PC-9 (cell line): ENCODE measurements around the gene PLIN4. TPM values are rescaled to one million over a fixed set of nuclear protein-coding genes. Genes with fewer than 3 reads are reported as not detected.

Experiments
- BruUV-seq: library from RNA; stranded (reverse); fragments of 400-500 nt; replicated peaks from 2 replicates; lab custom pipeline; 2021; lab: Mats Ljungman, UMichigan
- CTCF ChIA-PET: fragments of 300-600 bp; sonication (Branson Sonifier 250); formaldehyde crosslinking; loops from one replicate; lab custom pipeline; 2022; ENCODE audit warnings: antibody characterized with exemption; lab: Charles Lee
- POLR2A ChIA-PET: fragments of 300-600 bp; sonication (Branson Sonifier 250); formaldehyde crosslinking; loops from one replicate; lab custom pipeline; 2022; ENCODE audit warnings: antibody characterized with exemption; ENCODE audit not compliant: unreplicated experiment; lab: Charles Lee
- DNase-seq, 2 experiments: peaks; one replicate each; pipeline versions ENCODE4 v3.0.0 to v3.0.0-alpha.2; 2015 to 2022; ENCODE audit warnings: mixed read lengths in 1 of 2
- H2AFZ ChIP-seq: fragments of 200-600 bp; sonication (generic); 2 replicates; pipeline ENCODE4 v1.8.1; 2017; ENCODE audit warnings: antibody characterized with exemption
- H3F3A ChIP-seq: fragments of 200-600 bp; sonication (generic); 2 replicates; pipeline ENCODE4 v1.8.1; 2017; ENCODE audit warnings: antibody characterized with exemption, mild to moderate bottlenecking, low read depth; ENCODE audit not compliant: insufficient read depth
- H3K27ac ChIP-seq: fragments of 200-600 bp; sonication (generic); 2 replicates; pipeline ENCODE4 v1.6.1; 2016; ENCODE audit warnings: mixed run types
- H3K27me3 ChIP-seq: fragments of 200-600 bp; sonication (generic); 2 replicates; pipeline ENCODE4 v1.6.1; 2016; ENCODE audit warnings: low read depth, mixed run types; ENCODE audit not compliant: insufficient read depth
- H3K36me3 ChIP-seq: fragments of 200-600 bp; sonication (generic); 2 replicates; pipeline ENCODE4 v1.6.1; 2016; ENCODE audit warnings: low read depth, mixed run types
- H3K4me1 ChIP-seq: fragments of 200-600 bp; sonication (generic); replicated peaks from 2 replicates; pipeline ENCODE4 v1.6.1; 2016; ENCODE audit warnings: mixed run types; ENCODE audit not compliant: insufficient read depth
- H3K4me2 ChIP-seq: fragments of 200-600 bp; sonication (generic); 2 replicates; pipeline ENCODE4 v1.6.1; 2017; ENCODE audit warnings: mixed run types
- H3K4me3 ChIP-seq: fragments of 200-600 bp; sonication (generic); 2 replicates; pipeline ENCODE4 v1.6.1; 2016; ENCODE audit warnings: mixed run types
- H3K79me2 ChIP-seq: fragments of 200-600 bp; sonication (generic); 2 replicates; pipeline ENCODE4 v1.6.1; 2017; ENCODE audit warnings: low read depth, mixed run types
- H3K9me2 ChIP-seq: fragments of 200-600 bp; sonication (generic); 2 replicates; pipeline ENCODE4 v1.8.1; 2017; ENCODE audit warnings: mild to moderate bottlenecking; ENCODE audit not compliant: insufficient read depth
- H3K9me3 ChIP-seq: fragments of 200-600 bp; sonication (generic); 2 replicates; pipeline ENCODE4 v1.8.1; 2016; ENCODE audit warnings: low read depth; ENCODE audit not compliant: insufficient read depth
- H4K20me1 ChIP-seq: fragments of 200-600 bp; sonication (generic); 2 replicates; pipeline ENCODE4 v1.8.1; 2017; ENCODE audit not compliant: insufficient read depth
- CTCF ChIP-seq: fragments of 200-600 bp; sonication (generic); conservative IDR thresholded peaks from 2 replicates; pipeline ENCODE4 v1.6.1; 2017; ENCODE audit warnings: mixed run types, antibody characterized with exemption, mild to moderate bottlenecking, moderate library complexity
- EZH2 ChIP-seq: fragments of 200-600 bp; sonication (generic); IDR thresholded peaks from 2 replicates; pipeline ENCODE4 v1.8.0; 2017; ENCODE audit warnings: antibody characterized with exemption, low read depth
- intact Hi-C: fragments of 100-400 bp; cut with micrococcal nuclease; formaldehyde crosslinking; loops from one replicate; pipeline ENCODE4 v1.10.0; 2022; ENCODE audit not compliant: unreplicated experiment
- total RNA-seq: library from RNA; stranded (reverse); gene quantifications from 2 replicates; pipeline ENCODE4 v1.2.3, GENCODE V29; 2021

Gene PLIN4
- total RNA-seq, 1 experiment from 2014 or later, result 1.6 TPM

- Histone ChIP-seq H3K9me3 (no peaks in the 10 kb centered on the region), H3K27ac (no peak overlapping the region), H3K4me3 (no peak overlapping the region), H3K79me2 (peaks cover 20% of the 10 kb centered on the region), H4K20me1 (peaks cover 11% of the 10 kb centered on the region), H2AFZ (no peak overlapping the region), H3K27me3 (no peaks in the 10 kb centered on the region), H3K36me3 (no peaks in the 10 kb centered on the region), H3F3A (peaks cover 6% of the 10 kb centered on the region; the same call in 1 of the 2 replicates), H3K9me2 (no peaks in the 10 kb centered on the region), H3K4me1 (no peaks in the 10 kb centered on the region), H3K4me2 (no peak overlapping the region)
- CTCF ChIA-PET, result no interaction called here
- intact Hi-C loops, result no loop called here
- no peak for TF ChIP-seq EZH2
- no peak for TF ChIP-seq CTCF
- no TSS peak for BruUV-seq
- POLR2A ChIA-PET, result no interaction called here
- no peak for DNase-seq
Measured at GRCh38 chr19:4453232-4454179, 64.8 kb downstream of the PLIN4 start.

GRCh38 chr19:4452230-4452990 lies 65.9 kb downstream of the PLIN4 start:
- ChIA-PET POLR2A (no interaction called here), CTCF (no interaction called here)
- Histone ChIP-seq H2AFZ (no peak overlapping the region), H3K9me3 (no peaks in the 10 kb centered on the region), H3K4me1 (no peaks in the 10 kb centered on the region), H3K36me3 (no peaks in the 10 kb centered on the region), H3K27me3 (no peaks in the 10 kb centered on the region), H3K27ac (no peak overlapping the region), H3K79me2 (peaks cover 20% of the 10 kb centered on the region), H3F3A (peaks cover 6% of the 10 kb centered on the region; the same call in 1 of the 2 replicates), H3K4me3 (no peak overlapping the region), H3K9me2 (no peaks in the 10 kb centered on the region), H3K4me2 (no peak overlapping the region), H4K20me1 (peaks cover 11% of the 10 kb centered on the region)
- intact Hi-C loops, result no loop called here
- BruUV-seq, result no TSS peak
- no peak for DNase-seq
- TF ChIP-seq EZH2 (no peak), CTCF (no peak)

Other genes starting within 250 kb of the PLIN4 start
- gene SHD, start 239.2 kb downstream of the PLIN4 start, total RNA-seq, result not detected in 2 replicates
- not detected in 2 replicates for gene TMIGD2, start 216.1 kb downstream of the PLIN4 start, total RNA-seq
- not detected in 2 replicates for gene FSD1, start 213.9 kb downstream of the PLIN4 start, total RNA-seq
- gene STAP2, start 179.7 kb downstream of the PLIN4 start, total RNA-seq, result 26.9 and 29.8 TPM in 2 replicates
- 12.6 and 19.1 TPM in 2 replicates for gene MPND, start 174.9 kb downstream of the PLIN4 start, total RNA-seq
- 45.8 and 49.2 TPM in 2 replicates for gene SH3GL1, start 117.9 kb downstream of the PLIN4 start, total RNA-seq
- gene CHAF1A, start 115.8 kb downstream of the PLIN4 start, total RNA-seq, result 24.3 and 30.0 TPM in 2 replicates
- gene UBXN6, start 60.7 kb downstream of the PLIN4 start, total RNA-seq, result 79.4 and 94.7 TPM in 2 replicates
- 50.8 and 60.2 TPM in 2 replicates for gene HDGFL2, start 46.2 kb downstream of the PLIN4 start, total RNA-seq
- gene PLIN5, start 16.7 kb upstream of the PLIN4 start, total RNA-seq, result 4.3 and 4.4 TPM in 2 replicates
- gene LRG1, start 21.6 kb upstream of the PLIN4 start, total RNA-seq, result 22.0 and 25.6 TPM in 2 replicates
- 3.3 and 5.0 TPM in 2 replicates for gene SEMA6B, start 41.2 kb upstream of the PLIN4 start, total RNA-seq
- 17.8 and 18.6 TPM in 2 replicates for gene TNFAIP8L1, start 121.0 kb upstream of the PLIN4 start, total RNA-seq
- gene MYDGF, start 151.9 kb upstream of the PLIN4 start, total RNA-seq, result 60.1 and 76.3 TPM in 2 replicates
- 83.3 and 85.3 TPM in 2 replicates for gene DPP9, start 205.4 kb upstream of the PLIN4 start, total RNA-seq